ENCODE measurements around the gene SMARCB1.

The SMARCB1 gene

GRCh38 chr22:23831261-23831660 is 44.5 kb downstream of the SMARCB1 start:
- no peak for DNase-seq (ENCODE audit: low read depth, low spot score)

GRCh38 chr22:23831781-23832180 is 45.0 kb downstream of the SMARCB1 start:
- no peak for DNase-seq (ENCODE audit: low read depth, low spot score)

GRCh38 chr22:23832226-23833016 is 45.7 kb downstream of the SMARCB1 start:
- DNase-seq (ENCODE audit: low read depth, low spot score): no peak

- no peak for DNase-seq (ENCODE audit: low read depth, low spot score)
Observed at GRCh38 chr22:23833017-23833751, 46.4 kb downstream of the SMARCB1 start.

- DNase-seq (ENCODE audit: low read depth, low spot score): no peak
Observed at GRCh38 chr22:23833911-23834317, 47.1 kb downstream of the SMARCB1 start.

- DNase-seq (ENCODE audit: low read depth, low spot score): no peak
Observed at GRCh38 chr22:23834406-23834792, 47.6 kb downstream of the SMARCB1 start.

- no peak for DNase-seq (ENCODE audit: low read depth, low spot score)
Observed at GRCh38 chr22:23834793-23835483, 48.2 kb downstream of the SMARCB1 start.

GRCh38 chr22:23835484-23836144 is 48.8 kb downstream of the SMARCB1 start:
- no peak for DNase-seq (ENCODE audit: low read depth, low spot score)

- no peak for DNase-seq (ENCODE audit: low read depth, low spot score)
Observed at GRCh38 chr22:23836281-23836680, 49.5 kb downstream of the SMARCB1 start.

GRCh38 chr22:23836692-23837495 is 50.1 kb downstream of the SMARCB1 start:
- DNase-seq (ENCODE audit: low read depth, low spot score): no peak

- DNase-seq (ENCODE audit: low read depth, low spot score): no peak
Observed at GRCh38 chr22:23837496-23837859, 50.7 kb downstream of the SMARCB1 start.

GRCh38 chr22:23837911-23838680 is 51.3 kb downstream of the SMARCB1 start:
- DNase-seq (ENCODE audit: low read depth, low spot score): no peak

GRCh38 chr22:23838681-23839468 is 52.1 kb downstream of the SMARCB1 start, which contains the start of gene DERL3:
TSS of gene DERL3 (minus strand) at chr22:23839006. CDS start at chr22:23838987, 19 bp downstream.
- peak; percentile 96 for DNase-seq (ENCODE audit: low read depth, low spot score)

- no peak for DNase-seq (ENCODE audit: low read depth, low spot score)
Observed at GRCh38 chr22:23840026-23840425, 53.3 kb downstream of the SMARCB1 start.

GRCh38 chr22:23841292-23841691 is 54.5 kb downstream of the SMARCB1 start:
- no peak for DNase-seq (ENCODE audit: low read depth, low spot score)

- no peak for DNase-seq (ENCODE audit: low read depth, low spot score)
Observed at GRCh38 chr22:23841736-23842445, 55.1 kb downstream of the SMARCB1 start.

- DNase-seq (ENCODE audit: low read depth, low spot score): no peak
Observed at GRCh38 chr22:23842599-23842998, 55.8 kb downstream of the SMARCB1 start.

GRCh38 chr22:23844739-23845202 is 58.0 kb downstream of the SMARCB1 start:
- DNase-seq (ENCODE audit: low read depth, low spot score): no peak
